ENCODE results near the gene TBXAS1.

DNA sequence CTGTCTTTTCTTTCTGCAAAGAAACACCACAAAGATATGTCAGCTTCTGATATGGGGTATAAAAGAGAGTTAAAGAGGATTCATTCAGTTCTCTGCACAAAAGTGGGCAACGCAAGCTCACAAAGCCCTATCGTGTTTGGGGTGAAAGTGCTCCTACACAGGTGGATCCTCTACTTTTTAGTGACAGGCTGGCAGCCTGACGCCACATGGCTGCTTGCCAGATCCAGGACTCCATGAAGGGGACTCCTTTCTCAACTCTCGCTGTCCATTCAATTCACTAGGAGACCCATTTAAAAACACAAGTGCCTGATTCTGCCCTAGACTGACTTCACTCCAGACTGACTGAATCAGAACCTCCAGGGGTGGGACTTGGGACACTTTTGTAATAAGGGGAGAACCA lies 225.7 kb downstream of the TBXAS1 start:
- TF ChIP-seq CTCF (IDR thresholded peaks at IDR 0.05; ENCODE audit: insufficient read depth, low read length, poor library complexity, severe bottlenecking) (no peak), EZH2phosphoT487 (conservative IDR thresholded peaks at IDR 0.05; ENCODE audit: low read length) (no peak)
